ENCODE results near the gene BBS2.

Gene BBS2, protein sequence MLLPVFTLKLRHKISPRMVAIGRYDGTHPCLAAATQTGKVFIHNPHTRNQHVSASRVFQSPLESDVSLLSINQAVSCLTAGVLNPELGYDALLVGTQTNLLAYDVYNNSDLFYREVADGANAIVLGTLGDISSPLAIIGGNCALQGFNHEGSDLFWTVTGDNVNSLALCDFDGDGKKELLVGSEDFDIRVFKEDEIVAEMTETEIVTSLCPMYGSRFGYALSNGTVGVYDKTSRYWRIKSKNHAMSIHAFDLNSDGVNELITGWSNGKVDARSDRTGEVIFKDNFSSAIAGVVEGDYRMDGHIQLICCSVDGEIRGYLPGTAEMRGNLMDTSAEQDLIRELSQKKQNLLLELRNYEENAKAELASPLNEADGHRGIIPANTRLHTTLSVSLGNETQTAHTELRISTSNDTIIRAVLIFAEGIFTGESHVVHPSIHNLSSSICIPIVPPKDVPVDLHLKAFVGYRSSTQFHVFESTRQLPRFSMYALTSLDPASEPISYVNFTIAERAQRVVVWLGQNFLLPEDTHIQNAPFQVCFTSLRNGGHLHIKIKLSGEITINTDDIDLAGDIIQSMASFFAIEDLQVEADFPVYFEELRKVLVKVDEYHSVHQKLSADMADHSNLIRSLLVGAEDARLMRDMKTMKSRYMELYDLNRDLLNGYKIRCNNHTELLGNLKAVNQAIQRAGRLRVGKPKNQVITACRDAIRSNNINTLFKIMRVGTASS

GRCh38 chr16:56519459-56520250 is at the start of gene BBS2:
Gene BBS2 (minus strand): TSS chr16:56520024. CDS start chr16:56519862, 162 bp downstream.
- DNase-seq (ENCODE audit: low read depth), result peak; percentile 90

- no peak for DNase-seq (ENCODE audit: low read depth)
Observed at GRCh38 chr16:56564793-56565477, 45.1 kb upstream of the BBS2 start, which contains the start of gene MT4. Gene MT4 (plus strand): TSS chr16:56565073. CDS start chr16:56565129, 56 bp downstream.

GRCh38 chr16:56561126-56561525 is 41.3 kb upstream of the BBS2 start:
- no peak for DNase-seq (ENCODE audit: low read depth)

DNA sequence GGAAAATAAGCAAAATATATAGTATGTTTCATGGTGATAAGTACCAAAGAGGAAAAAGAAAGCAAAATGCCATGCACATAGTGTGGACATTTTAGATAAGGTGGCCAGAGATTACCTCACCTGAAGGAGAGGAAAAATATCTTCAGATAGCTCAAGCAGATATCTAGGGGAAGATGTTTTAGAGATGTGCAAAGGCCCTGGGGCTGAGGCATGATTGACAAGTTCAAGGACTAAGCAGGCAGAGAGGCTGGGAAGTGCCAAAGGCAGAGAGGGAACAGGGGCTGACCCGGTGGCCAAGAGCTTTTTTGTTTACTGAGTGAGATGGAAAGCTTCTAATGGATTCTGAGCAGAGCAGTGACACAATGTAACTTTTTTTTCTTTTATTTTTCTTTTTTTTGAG is 40.6 kb upstream of the BBS2 start:
- DNase-seq (ENCODE audit: low read depth), result no peak

DNA sequence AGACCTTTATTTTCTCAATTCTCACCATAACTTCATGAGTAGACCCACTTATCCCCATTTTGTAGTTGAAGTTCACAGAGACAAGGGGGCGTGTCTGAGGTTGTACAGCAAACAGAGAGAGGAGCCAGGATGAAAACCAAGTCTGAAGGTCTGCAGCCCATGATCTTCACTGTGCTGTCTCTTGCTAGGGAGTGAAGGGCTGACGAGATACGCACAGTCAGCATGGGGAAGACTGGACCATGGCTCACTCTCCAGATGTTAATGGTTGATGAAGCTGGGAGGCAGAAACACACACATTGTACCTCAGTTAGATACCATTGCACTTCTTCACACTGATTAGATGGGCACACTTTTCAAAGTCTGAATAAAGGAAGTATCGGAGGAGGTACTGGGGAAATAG is 39.3 kb upstream of the BBS2 start:
- no peak for DNase-seq (ENCODE audit: low read depth)

GRCh38 chr16:56558024-56558747 is 38.4 kb upstream of the BBS2 start:
- no peak for DNase-seq (ENCODE audit: low read depth)

- no peak for DNase-seq (ENCODE audit: low read depth)
Observed at GRCh38 chr16:56554441-56554840, 34.6 kb upstream of the BBS2 start.

GRCh38 chr16:56551796-56552738 is 32.2 kb upstream of the BBS2 start:
- DNase-seq (ENCODE audit: low read depth), result no peak

GRCh38 chr16:56549744-56550385 is 30.0 kb upstream of the BBS2 start:
- no peak for DNase-seq (ENCODE audit: low read depth)

- no peak for DNase-seq (ENCODE audit: low read depth)
Observed at GRCh38 chr16:56549161-56549560, 29.3 kb upstream of the BBS2 start.

- DNase-seq (ENCODE audit: low read depth), result no peak
Observed at GRCh38 chr16:56547949-56548567, 28.2 kb upstream of the BBS2 start.

DNA sequence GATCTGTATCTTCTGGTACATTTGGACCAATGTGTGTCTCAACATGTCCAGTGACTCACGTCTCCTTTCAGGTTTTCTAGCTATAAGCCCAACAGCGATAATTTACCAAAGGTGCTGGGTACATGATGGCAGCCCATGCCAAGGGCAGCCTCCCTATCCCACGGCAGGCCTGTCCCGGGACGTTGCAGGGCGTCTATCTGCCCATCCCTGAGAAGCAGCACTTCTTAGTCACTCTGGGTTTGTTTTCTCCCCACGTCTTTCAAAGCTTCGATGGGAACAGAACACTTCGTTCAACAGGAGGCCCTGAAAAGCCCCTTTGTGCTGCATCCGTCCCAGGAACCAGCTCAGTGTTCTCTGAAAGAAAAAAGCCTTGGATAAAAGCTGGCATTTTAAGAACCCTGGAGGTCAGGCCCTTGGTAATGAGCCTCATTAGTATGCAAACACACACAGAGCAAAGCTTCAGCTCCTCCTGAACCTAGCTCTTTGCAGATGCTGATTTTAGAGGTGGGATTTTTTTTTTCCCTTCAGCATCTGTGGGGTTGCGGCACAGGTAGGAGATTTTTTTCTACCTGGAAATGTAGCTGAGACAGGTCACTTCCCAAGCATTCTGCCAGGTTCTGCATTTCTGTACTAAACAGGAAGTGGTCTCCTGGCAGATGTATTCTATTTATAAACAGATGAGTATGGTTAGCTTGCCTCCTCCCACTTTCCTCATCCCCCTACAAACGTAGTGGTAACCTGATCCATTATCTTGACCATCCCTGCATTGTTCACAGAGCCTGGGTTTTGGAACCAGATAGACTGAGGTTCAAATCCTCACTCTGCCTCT is 27.5 kb upstream of the BBS2 start:
- no peak for DNase-seq (ENCODE audit: low read depth)

GRCh38 chr16:56542039-56542438 is 22.2 kb upstream of the BBS2 start:
- no peak for DNase-seq (ENCODE audit: low read depth)

DNA sequence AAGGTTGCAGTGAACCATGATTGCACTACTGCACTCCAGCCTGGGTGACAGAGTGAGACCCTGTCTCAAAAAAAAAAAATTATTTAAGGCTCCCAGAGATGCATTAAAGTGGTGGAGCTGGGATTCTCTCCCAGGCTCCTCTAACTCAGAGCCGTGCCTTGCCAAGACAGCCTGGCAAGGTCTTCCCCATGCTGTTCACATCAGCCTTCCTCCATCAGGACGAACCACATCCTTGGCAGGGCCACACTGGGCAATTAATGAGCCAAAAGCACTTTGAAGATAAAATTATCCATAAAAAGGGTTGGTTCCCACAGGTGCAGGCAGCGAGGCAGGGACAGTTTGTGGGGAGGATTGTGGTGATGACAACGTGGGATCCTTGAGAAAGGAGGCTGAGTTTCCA is 19.8 kb upstream of the BBS2 start:
- DNase-seq (ENCODE audit: low read depth), result no peak

GRCh38 chr16:56538331-56538730 is 18.5 kb upstream of the BBS2 start:
- DNase-seq (ENCODE audit: low read depth), result no peak

GRCh38 chr16:56534847-56535383 is 15.1 kb upstream of the BBS2 start:
- no peak for DNase-seq (ENCODE audit: low read depth)

DNA sequence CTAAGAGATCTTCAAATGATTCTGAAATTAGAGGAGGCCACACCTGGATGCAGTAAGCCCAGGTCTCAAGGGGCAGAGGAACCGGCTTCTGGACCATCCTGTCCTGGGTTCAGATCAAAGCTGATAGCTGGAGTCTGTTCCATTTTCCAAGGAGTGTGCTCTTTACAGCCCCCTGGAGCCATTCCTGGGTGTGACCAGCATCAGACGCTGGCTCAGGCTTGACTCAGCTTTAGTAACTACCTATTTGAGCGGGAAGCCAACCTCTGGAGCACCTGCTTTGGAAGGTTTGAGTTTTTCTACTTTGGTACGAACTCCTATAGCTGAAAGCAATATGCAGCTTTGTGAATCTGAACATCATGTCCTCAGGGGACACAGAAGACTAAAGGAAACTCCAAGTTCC is 12.9 kb upstream of the BBS2 start:
- no peak for DNase-seq (ENCODE audit: low read depth)

DNA sequence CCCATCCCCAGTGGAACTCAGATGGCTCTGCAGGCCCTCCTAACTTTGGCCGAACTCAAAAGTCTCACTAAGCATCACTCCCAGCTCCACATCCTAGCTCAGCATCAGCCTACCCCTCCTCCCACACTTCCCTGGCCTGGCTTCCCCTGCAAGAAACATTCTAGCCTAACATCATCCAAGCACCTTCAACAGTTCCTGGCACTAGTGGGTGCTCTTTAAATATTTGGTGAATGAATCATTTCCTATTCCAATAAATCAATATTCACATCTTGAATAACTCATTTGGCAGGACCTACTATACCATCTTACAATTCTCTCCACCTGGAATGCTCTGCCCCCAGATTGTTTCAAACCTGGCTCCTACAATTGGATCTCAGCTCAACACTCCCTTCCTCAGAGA is 11.0 kb upstream of the BBS2 start:
- no peak for DNase-seq (ENCODE audit: low read depth)
